Testis (tissue), 2 donors: ENCODE results near the gene ZEB2.

Experiments used
- POLR2A ChIP-seq: fragments of 450-650 bp; IDR thresholded peaks from one replicate; pipeline ENCODE4 v1.6.1; 2017; ENCODE audit warnings: antibody characterized with exemption, mild to moderate bottlenecking, moderate library complexity
- TF ChIP-seq, protein P1 (sequence below), 3 experiments: fragments of 450-650 bp in 2 of 3; fragments of 200-600 bp in 1 of 3; sonication (generic) in 1 of 3; IDR thresholded peaks; one replicate each; pipeline ENCODE4 v1.5.1; 2016 to 2019; ENCODE audit warnings: antibody characterized with exemption in 3 of 3, mild to moderate bottlenecking in 2 of 3, moderate library complexity in 1 of 3

DNA sequence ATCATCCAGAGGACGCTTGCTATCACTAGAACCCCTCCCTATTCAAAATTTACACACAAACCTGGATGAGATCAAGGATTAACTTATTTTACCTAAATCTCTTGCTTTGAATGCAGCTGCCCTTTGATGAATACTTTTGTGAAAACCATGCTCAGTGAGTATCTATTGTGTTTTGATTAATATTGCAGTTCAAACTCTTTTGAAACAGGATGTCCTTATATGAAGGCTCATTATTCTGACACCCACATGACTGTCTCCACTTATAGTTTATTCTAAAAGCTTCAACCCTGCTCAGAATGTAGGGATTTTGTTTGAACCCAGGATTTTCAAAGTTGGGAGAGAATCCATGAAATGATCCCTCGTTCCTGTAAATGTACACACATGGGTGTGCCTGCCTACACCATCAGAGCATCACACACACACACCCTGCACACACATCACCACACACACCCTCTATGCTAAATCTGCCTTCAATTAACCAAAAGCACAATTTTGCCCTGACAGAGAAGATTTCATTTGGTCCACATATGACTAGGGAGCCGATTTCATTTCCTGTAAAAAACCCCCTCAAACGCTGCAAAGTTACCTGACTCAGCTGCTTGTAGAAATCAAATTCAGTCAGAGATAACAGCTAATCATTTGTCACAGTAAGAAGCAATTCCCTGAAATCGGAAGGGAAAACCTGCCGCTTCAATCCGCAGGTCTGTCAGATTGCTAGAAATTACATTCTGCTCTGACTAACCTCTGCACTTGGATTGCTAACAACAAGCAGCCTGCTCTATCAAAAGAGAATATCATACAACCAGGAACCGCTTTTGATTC, 65.2 kb downstream of the ZEB2 start:
- no peak for TF ChIP-seq POLR2A
- TF ChIP-seq, protein P1, sequence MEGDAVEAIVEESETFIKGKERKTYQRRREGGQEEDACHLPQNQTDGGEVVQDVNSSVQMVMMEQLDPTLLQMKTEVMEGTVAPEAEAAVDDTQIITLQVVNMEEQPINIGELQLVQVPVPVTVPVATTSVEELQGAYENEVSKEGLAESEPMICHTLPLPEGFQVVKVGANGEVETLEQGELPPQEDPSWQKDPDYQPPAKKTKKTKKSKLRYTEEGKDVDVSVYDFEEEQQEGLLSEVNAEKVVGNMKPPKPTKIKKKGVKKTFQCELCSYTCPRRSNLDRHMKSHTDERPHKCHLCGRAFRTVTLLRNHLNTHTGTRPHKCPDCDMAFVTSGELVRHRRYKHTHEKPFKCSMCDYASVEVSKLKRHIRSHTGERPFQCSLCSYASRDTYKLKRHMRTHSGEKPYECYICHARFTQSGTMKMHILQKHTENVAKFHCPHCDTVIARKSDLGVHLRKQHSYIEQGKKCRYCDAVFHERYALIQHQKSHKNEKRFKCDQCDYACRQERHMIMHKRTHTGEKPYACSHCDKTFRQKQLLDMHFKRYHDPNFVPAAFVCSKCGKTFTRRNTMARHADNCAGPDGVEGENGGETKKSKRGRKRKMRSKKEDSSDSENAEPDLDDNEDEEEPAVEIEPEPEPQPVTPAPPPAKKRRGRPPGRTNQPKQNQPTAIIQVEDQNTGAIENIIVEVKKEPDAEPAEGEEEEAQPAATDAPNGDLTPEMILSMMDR (IDR thresholded peaks at IDR 0.05): no peak
